HG03103 (cell line): Measurements from ENCODE around the gene DXO.
"Not testable (repeated sequence)": the region's sequence is repeated elsewhere in the genome, so short reads cannot be mapped to it uniquely, and the experiment has no call there.

Experiments used
- ATAC-seq: cut with Tn5 transposase; IDR thresholded peaks from one replicate; pipeline ENCODE4 v1.9.1; 2021; ENCODE audit warnings: low read depth; ENCODE audit not compliant: unreplicated experiment

DXO gene

DNA sequence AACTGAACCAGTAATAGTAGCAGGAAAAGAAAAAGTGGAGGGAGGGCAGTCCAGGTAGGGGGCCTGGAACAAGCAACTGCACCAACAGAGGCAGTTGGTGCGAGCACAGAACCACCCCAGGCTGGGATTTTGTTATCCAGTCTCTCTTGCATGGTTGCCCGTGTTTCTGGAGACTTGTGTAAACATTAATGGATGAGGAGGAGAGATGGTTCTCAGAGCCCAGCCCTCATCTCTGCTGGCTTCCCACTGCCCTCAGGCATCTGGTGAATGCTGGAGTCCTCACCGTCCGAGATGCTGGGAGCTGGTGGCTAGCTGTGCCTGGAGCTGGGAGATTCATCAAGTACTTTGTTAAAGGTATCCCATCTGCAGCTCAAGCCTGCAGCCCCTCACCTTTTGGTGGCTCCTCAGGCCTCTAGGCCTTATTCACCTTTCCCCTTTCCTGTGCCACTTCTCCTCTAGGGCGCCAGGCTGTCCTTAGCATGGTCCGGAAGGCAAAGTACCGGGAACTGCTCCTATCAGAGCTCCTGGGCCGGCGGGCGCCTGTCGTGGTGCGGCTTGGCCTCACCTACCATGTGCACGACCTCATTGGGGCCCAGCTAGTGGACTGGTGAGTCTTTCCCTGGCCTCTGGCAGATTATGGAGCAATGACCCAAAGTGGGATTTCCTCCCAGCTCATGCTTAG is 8.4 kb upstream of the DXO start:
- not testable (repeated sequence) for ATAC-seq

- ATAC-seq = no peak
Observed at GRCh38 chr6:31979238-31979898, 7.4 kb upstream of the DXO start.

- no peak for ATAC-seq
Observed at GRCh38 chr6:31978831-31979230, 6.9 kb upstream of the DXO start.

- no peak for ATAC-seq
Observed at GRCh38 chr6:31977816-31978431, 6.0 kb upstream of the DXO start.

DNA sequence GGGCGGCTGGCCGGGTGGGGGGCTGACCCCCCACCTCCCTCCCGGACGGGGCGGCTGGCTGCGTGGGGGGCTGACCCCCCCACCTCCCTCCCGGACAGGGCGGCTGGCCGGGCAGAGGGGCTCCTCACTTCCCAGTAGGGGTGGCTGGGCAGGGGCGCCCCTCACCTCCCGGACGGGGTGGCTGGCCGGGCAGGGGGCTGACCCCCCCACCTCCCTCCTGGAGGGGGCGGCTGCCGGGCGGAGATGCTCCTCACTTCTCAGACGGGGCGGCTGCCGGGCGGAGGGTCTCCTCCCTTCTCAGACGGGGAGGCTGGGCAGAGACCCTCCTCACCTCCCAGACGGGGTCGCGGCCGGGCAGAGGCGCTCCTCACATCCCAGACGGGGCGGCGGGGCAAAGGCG is 4.1 kb upstream of the DXO start:
- not testable (repeated sequence) for ATAC-seq

- no peak for ATAC-seq
Observed at GRCh38 chr6:31972709-31973350, 892 bp upstream of the DXO start.

DNA sequence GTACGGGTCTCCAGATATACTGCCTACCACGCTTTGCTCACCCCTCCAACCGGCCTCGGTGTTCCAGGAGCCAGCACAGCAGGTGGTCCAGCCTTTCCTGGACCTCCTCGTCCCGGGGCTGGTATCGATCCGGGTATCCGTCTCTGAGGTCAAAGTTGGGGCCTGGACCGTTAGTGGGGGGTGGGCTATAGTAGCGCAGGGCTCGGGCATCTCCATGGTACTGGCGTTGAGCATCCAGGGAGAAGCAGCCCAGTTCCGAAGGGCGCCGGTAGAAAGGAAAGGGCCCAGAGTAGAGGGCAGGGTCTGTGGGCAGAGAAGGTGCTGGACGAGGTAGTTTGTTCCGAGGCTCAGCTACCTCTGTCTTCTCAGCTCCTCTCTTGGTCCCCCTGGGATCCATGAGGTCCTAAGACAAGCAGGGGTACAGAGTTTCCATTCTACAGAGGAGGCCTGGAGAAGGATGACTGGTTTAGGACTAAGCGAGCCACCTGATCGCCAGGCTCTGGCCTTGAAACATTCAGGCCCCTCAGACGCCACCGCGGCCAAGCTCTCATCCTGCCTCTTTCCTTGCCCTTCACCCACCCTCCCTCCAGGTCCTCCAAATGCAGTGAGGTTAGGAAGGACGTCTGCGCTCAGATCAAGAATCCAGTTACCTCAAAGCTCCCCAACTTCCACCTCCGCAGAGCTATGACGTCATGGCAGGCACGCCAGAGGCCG is 502 bp downstream of the DXO start:
- no peak for ATAC-seq

DNA sequence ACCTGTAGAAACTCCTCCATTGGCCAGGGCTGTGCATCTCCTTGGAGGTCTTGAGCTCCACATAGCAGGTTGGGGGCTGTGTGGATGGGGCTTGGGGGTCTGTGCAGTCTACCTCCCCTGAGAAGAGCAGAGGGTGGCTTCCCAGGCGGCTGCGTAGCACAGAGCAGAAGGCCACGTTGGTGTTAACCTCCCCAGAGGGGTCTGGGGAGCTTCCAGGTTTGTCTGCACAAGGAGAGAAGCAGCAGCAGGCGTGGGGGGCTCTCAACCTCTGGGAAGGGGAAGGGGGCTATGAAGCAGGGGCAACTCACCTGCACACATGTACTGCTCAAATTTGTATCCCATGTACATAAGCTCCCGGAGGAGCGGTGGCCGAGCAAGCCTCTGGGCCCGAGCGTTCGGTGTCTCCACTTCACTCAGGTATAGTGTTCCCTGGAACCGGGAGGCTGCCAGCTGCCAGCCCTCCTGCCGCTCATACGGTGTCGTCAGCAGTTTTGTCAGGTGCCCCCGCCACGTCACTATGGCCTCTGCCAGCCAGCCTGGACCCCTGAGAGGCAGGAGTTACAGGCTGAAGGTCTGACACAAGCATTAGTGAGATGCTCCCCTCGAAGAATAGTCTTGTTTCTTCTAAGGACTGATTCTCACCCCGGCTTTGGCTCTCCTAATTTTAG is 1.2 kb downstream of the DXO start:
- no peak for ATAC-seq

GRCh38 chr6:31969712-31970603 is 2.0 kb downstream of the DXO start:
- no peak for ATAC-seq

DNA sequence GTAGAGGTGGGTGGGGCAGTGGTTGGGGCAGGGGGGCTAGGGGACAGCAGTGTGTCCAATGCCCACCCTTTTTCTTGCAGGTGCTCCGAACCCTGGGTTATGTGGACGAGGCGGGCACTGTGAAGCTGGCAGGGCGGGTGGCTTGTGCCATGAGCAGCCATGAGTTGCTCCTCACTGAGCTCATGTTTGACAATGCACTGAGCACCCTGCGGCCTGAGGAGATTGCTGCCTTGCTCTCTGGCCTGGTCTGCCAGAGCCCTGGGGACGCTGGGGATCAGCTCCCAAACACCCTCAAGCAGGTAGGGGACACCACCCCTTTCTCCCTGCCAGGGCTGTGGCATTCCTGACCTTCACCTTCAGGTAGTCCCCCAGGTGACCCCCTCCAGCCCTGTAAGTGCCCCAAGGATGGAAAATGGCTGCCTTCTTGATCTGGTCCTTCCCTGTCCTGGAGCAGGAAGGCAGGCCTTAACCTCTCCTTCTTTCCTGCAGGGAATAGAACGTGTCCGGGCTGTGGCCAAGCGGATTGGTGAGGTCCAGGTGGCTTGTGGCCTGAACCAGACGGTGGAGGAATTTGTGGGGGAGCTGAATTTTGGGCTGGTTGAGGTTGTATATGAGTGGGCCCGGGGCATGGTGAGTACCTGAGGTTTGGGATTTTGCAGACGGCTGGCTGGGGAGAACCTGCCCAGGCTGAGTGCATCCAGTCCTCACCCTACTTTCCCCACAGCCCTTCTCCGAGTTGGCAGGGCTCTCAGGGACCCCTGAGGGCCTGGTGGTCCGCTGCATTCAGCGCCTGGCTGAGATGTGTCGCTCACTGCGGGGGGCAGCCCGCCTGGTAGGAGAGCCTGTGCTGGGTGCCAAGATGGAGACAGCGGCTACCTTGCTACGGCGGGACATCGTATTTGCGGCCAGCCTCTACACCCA is 2.9 kb downstream of the DXO start:
- ATAC-seq = no peak

DNA sequence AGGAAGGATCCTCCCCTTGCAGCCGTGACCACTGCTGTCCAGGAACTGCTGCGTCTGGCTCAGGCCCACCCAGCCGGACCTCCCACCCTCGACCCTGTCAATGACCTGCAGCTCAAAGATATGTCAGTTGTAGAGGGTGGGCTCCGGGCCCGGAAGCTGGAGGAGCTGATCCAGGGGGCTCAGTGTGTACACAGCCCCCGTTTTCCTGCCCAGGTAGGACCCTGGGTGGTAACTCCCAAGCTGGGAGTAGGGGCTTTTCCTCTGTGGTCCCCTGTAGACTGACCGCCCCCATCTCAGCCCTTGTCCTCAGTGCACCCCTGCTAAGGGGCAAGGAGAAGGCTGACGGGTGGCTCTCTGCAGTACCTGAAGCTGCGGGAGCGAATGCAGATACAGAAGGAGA is 3.6 kb downstream of the DXO start:
- ATAC-seq = no peak

- no peak for ATAC-seq
Observed at GRCh38 chr6:31967926-31968320, 4.0 kb downstream of the DXO start.

DNA sequence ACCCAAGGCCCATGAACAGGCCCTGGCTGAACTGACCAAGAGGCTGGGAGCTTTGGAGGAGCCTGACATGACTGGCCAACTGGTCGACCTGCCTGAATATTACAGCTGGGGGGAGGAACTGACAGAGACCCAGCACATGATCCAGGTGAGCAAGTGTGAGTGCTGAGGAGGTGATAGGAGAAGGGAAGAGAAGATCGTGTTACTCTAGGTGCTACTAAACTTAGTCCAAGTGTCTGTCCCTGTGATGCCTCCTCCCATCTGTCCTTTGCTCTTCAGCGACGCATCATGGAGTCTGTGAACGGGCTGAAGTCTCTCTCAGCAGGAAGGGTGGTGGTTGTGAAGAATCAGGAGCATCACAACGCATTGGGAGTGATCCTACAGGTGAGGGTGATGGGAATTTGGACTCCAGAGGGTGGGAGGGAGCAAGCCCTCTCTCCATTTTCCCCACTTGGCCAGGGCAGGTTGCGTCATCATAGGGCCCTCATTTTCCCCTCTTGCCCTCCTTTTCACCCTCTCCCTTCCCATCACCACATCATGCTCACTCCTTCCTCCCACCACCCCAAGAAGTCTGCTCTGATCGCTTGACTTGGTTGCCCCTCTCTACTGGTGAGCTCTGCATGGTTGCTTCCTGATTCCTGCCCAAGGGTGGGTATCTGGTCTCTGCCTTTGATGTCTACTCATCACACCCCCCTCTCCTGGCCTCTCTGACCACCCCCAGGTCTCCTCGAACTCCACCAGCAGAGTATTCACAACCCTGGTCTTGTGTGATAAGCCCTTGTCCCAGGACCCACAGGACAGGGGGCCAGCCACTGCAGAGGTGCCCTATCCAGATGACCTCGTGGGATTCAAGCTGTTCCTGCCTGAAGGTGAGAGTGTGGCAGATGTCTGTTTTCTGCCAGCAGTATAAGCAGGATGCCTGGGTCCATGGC is 4.7 kb downstream of the DXO start:
- no peak for ATAC-seq

GRCh38 chr6:31966506-31966905 is 5.4 kb downstream of the DXO start:
- no peak for ATAC-seq

- ATAC-seq = no peak
Observed at GRCh38 chr6:31965700-31966099, 6.2 kb downstream of the DXO start.

DNA sequence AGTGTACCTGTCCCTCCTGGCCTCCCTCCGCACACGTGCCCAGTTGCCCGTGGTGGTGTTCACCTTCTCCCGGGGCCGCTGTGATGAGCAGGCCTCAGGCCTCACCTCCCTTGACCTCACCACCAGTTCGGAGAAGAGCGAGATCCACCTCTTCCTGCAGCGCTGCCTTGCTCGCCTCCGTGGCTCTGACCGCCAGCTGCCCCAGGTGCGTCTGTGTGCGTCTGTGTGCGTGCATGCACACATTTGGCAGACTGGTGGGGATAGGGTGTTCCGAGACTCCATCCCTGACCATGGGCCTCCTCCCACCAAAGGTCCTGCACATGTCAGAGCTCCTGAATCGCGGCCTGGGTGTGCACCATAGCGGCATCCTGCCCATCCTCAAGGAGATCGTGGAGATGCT is 8.0 kb downstream of the DXO start:
- ATAC-seq = no peak

DNA sequence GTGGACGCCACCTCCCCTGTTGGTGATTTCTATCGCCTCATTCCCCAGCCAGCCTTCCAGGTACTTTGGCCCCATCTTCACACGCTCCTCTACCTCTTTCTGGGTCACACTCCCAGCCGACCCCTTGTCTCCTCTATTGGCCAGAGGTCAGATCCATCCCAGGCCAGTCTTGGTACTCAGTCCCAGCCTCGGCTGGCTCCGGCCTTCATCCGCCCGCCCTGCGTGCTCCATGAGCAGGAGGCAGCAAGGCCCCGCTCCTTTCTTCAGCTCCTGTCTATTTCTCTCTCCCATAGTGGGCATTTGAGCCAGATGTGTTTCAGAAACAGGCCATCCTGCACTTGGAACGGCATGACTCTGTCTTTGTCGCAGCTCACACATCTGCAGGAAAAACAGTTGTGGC is 10.3 kb downstream of the DXO start:
- ATAC-seq = no peak
